GM18867 (cell line): ENCODE data around the gene ZP1.

Source experiments
- ATAC-seq: cut with Tn5 transposase; IDR thresholded peaks from one replicate; pipeline ENCODE4 v1.9.1; 2021; ENCODE audit warnings: mild to moderate bottlenecking, moderate library complexity; ENCODE audit not compliant: unreplicated experiment

The ZP1 gene

DNA sequence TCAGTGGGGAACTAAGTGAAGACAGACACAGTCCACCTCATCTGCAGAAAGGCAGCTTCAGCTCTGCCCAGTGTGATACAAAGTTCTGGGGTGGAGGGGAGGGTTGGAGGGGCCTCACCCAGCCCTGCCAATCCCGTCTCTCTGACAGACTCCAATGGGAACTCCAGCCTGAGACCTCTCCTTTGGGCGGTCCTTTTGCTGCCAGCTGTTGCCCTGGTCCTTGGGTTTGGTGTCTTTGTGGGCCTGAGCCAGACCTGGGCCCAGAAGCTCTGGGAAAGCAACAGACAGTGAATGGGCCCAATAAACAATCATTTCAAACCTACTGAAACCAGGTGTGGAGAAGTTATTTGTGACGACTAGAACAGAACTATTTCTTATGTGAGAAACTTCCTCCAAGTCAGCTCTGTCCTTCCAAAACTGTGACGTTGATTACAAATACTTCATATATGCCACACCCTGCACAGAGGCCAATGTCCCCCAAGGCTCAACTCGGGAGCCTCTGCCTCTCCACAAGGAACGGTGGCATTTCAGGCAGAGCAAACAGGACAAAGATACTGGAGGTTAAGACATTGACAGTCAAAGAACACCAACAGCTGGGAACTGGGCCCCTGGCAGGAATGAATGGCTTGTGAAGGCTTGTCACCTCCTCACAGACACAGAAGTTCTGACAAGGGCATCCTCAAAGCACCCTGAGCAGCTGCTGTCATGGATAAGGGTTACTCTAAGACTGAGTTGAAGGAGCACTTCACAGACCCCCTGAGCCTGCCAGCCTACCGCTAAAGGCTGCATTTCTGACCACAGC is 8.2 kb downstream of the ZP1 start:
- no peak for ATAC-seq

DNA sequence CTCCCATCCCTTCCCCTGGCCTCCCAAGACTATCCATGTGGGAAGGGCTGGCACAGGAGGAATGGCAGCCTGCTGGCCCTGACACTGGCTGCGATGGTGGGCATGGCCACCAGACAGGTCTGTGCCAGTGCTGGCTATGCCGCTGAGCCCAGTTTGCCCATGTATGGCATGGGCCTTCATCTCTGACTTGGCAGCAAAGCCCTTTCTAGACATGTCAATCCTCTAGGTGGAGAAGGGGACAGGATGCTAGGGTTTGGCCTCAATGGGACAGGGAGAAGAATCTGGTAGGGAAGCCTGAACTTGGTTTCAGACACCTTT is 8.8 kb downstream of the ZP1 start:
- ATAC-seq, result no peak

DNA sequence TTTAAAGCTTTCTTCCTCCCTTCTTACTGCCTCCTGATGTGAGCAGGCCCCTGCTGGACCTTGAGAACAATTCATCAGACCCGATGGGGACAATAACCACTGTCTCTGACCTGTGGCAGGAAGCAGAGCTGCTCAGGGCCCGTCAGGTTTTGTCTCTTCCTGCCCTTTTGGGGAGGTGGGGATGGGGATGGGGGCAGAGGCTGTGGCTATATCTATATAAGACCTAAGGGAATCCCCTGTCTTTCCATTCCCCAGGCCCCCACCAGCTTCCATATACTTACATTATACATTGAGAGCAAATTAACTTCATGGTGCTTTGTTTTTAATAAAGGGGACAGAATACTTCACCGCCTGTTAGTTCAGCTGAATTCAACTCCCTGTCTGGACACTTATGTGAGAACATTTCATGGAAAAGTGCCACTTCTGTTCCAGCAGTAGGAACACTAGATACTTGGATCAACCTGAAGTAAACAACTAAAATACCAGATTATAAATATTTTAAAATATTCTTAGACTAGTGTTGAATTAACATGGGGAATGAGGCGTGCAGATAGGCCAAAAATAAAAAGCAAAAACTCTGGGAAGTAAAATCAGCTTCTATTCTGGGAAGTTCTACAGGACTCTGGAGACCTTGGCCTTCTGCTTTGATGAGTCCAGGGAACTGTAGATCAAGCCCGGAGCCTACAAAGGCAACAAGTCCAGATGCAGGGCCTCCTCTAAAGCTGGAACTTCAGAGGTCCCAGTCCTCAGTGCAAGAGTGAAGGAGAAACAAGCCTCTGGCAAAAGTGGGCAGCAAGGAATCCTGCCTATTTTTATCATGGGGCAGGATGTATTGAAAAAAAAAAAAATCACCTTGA is 11.1 kb downstream of the ZP1 start:
- no peak for ATAC-seq

- no peak for ATAC-seq
Measured at GRCh38 chr11:60879104-60879503, 11.8 kb downstream of the ZP1 start.

DNA sequence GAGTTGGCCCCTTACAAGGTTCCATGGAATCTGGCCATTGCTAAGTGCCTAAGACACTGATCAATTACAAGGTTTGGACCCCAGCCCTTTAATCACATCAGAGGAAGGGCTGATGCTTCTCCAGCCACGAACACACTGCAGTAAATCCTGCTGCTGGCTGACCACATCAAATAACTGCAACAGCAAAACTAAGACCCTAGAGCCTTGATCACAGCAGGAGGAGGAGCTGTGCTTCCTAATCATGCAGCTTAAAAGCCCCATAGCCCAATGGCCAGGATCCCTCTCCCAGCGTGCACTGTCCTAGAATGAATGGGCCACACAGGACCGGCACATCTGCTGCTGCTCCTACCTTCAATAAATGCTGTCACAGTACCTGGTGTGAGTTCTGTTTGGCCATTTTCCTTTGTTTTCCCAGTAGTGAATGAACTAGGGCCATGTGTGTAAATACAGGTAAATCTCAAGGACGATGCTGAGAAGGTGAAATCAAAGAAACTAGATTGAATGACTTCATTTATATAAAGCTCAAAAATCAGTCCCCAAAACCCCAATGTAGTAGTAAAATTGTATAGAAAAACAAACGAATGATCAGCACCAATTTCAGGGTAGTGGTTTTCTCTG is 12.7 kb downstream of the ZP1 start:
- no peak for ATAC-seq

DNA sequence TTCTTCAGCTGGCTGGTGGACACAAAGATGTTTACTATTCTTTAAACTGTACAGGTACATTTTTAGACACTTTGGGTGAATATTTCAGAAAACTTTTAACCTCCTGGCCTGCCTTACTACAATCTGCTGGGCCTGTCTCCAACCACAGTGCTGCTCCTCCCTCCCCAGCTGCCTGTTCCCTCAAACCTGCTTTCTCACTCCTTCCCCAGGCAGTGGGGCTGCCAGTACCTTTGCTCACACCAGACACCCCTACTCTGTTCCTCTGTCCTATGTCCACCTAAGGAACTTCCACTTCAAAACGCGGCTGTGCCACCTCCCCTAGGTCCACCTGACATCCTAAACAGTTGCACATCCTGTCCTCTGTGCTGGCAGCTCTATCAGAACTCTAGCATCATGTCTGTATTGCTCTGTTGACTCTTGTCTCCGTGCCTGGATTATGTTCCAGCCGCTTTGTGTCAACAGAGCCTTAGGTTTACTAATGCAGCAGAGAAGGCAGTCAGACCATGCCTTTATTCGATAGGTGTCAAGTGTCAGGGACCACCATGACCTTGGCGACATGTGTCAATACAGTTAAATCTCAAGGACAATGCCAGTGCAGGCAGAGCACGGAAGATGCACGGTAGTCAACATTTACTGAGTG is 13.4 kb downstream of the ZP1 start:
- no peak for ATAC-seq

DNA sequence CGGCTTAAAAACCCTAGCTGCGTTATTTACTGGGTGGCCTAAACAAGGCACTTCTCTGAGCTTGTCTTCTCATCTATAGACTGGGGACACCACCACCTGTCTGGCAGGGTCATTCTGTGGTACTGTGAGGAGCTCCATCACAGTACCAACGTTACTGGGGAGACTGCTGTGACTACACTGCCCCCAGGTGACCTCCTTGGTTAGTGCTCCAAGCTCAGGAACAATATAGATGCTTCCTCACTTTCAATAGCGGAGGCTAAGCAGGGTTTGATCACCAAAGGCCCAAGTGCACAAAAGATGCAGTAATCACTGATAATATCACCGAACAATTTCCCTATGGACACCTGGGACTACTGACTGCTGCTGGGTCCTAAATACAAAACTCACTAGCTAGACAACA is 20.2 kb downstream of the ZP1 start:
- peak; percentile 62 for ATAC-seq

DNA sequence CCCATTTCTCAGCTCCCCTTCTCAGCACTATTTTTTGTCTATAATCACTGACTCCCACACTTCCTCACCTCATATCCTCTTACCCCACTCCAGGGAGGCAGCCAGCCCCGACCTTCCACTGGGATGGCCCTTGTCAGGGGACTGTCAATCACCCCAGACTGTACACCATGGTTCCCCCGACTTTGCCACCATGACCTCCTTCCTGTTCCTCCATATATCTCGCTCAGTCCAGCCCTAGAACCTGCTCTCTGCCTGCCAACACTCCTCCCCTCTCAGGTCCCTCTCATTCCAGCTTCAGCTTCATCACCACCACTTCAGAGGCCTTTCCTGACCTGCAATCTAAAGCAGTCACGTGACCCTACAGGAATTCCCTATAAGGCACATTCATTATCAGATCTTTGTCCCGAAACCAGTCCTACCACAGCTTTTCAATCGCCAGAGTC is 22.5 kb downstream of the ZP1 start:
- no peak for ATAC-seq

DNA sequence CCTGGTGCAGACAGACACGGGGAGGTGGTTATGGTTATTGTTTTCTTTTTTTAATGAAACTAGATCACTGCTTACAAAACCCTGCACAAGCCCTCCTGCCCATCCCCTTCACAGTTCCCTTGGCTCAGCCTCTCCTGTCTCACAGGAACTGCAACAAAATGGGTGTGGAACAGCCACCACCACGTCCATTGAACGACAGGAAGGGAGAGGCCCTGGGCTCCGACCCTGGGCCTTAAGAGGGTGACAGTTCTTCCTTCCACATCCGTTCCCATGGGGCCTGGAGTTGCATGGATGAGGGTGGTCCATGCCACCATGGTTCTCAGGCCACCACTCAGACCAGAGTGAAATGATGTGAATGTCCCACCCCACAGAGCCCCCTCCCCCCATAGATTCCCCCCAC is 23.4 kb downstream of the ZP1 start:
- no peak for ATAC-seq

DNA sequence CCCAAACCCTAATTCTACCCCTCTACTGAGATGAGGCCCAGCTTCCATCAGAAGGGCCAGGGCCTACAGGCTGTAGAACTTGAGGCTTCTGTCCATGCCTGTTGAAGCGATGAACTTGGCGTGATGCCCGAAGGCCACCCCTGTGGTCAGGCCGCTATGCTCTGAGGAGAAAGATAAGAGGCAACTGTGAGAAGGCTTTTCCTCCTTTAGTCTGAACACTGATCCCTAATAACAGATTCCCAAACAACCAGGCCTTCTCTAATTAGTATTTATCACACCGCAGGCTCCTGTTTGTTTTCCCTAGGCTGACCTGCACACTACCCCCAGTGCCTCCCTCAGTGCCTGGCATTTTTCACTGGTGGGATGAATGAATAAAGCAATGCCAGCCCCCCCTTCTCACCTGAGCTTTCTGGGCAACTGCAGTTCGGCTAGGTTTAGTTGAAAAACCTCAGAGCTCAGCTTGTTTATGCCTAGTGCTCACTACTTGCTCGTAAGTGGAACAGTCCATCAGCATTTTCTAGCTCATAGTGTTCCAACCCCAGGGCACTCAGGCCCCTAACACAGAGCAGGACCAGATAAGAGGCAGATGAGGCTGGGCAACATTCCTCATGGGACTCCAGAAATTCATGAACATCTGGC is 23.9 kb downstream of the ZP1 start:
- no peak for ATAC-seq

- ATAC-seq, result no peak
Measured at GRCh38 chr11:60895687-60896086, 28.3 kb downstream of the ZP1 start.

DNA sequence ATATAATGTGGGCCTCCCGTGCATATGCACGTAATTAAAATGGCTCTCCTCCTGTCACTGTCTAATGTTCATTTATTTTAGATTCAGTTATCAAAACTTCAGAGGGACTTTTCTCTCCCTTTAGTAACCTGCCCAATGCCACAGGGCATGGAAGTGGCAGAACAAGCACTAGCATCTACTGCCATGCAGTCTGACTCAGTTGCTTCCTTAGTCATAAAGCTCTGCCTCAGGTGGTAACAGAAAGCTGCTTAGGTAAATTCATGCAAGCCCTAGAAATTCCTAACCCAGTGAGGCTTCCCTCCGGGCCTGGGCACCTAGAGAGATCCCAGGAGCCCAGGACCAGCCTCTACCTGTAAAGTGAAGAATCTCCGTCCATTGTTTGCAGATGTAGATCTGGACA is 30.2 kb downstream of the ZP1 start:
- ATAC-seq, result no peak

DNA sequence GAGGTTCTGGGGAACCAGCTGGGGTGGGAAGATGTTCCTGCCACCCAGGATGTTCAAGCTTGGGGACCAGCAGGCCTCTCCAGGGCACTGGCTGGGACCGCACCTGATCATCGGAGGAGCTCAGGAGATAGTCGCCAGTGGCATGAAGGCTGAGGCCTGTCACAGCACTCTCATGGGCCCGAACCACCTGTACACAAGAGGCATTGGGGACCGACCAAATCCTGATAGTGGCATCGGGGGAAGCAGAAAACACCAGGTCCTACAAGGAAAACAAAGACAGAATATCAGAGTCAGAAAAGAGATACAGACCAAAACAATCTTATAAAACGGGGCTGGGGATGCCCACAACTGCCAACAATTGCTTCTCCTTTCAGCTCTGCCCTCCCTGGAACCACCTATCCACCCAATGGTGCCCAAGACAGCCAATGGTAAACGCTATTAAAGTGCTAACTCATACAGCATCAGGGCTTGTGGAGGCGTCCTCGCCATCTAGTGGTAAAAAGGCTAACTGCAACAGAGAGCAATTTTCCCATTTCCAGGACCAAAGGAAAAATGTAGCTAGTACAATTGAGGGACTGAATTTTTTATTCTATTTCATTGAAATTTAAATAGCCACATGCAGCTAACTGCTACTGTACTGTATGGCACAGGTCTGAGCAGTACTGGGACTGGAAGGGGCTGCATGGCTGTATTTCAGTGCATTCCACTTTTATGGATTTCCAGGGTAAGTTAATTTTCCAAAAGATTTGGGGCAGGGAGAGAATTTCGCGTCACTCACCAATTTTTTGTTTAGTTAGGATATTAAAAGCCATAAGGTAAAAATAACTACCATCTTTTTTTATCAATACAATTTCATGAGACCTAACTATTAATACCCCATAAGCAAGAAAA is 31.9 kb downstream of the ZP1 start:
- ATAC-seq, result no peak

DNA sequence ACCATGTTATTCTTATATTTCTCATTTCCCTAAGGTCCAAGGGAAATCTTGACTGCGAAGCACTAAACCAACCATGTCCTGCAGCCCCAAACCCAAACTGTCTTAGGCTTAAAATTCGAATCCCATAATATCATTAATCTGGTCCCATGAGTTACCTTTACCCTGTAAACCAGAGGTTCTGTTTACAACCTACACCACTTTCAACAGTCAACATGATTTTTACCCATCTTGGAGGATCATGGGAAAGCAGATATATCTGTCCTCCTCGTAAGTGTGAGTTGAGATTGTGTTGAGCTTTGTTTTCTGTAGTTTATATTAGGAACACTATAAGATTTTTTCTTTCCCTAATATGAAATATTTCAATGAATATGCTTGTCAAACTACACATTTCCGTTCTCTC is 32.6 kb downstream of the ZP1 start:
- no peak for ATAC-seq

GRCh38 chr11:60900673-60901404 is 33.5 kb downstream of the ZP1 start:
- ATAC-seq, result no peak

- no peak for ATAC-seq
Measured at GRCh38 chr11:60902625-60903024, 35.3 kb downstream of the ZP1 start.

GRCh38 chr11:60905047-60905446 is 37.7 kb downstream of the ZP1 start:
- ATAC-seq, result no peak

- no peak for ATAC-seq
Measured at GRCh38 chr11:60905551-60906113, 38.3 kb downstream of the ZP1 start.
